BLaER1 treated with 17β-estradiol and CSF1 and Interleukin-3, amounts not matched to agents 10 nM and 100 nM (cell line): Measurements from ENCODE around the gene AP1M1.
A peak's percentile ranks its signal among the peaks of the same experiment; 100 is the strongest.

Experiments
- H3K27ac ChIP-seq, 11 experiments: shearing (Covaris generic); formaldehyde crosslinking; 2 replicates each; pipeline ENCODE4 v1.8.1; 2022
- H3K27me3 ChIP-seq, 11 experiments: shearing (Covaris generic); formaldehyde crosslinking; 2 replicates each; pipeline ENCODE4 v1.8.1; 2022
- H3K36me3 ChIP-seq, 11 experiments: shearing (Covaris generic); formaldehyde crosslinking; 2 replicates each; pipeline ENCODE4 v1.8.1; 2022
- H3K4me1 ChIP-seq, 10 experiments: shearing (Covaris generic); formaldehyde crosslinking; 2 replicates each; pipeline ENCODE4 v1.8.1; 2022
- H3K4me2 ChIP-seq, 11 experiments: shearing (Covaris generic); formaldehyde crosslinking; 2 replicates each; pipeline ENCODE4 v1.8.1; 2022
- H3K4me3 ChIP-seq, 10 experiments: shearing (Covaris generic); formaldehyde crosslinking; 2 replicates each; pipeline ENCODE4 v1.8.1; 2022
- H3K9ac ChIP-seq, 11 experiments: shearing (Covaris generic); formaldehyde crosslinking; 2 replicates each; pipeline ENCODE4 v1.8.1; 2022
- H3K9me3 ChIP-seq, 11 experiments: shearing (Covaris generic); formaldehyde crosslinking; replicated peaks in 1 of 11; 2 replicates each; pipeline ENCODE4 v1.8.1; 2022
- H4K20me1 ChIP-seq, 11 experiments: shearing (Covaris generic); formaldehyde crosslinking; 2 replicates each; pipeline ENCODE4 v1.8.1; 2022
- Cebpa-rat ChIP-seq, 11 experiments: shearing (Covaris generic); IDR thresholded peaks; 2 replicates each; pipeline ENCODE4 v1.8.1; 2022

Gene AP1M1

DNA sequence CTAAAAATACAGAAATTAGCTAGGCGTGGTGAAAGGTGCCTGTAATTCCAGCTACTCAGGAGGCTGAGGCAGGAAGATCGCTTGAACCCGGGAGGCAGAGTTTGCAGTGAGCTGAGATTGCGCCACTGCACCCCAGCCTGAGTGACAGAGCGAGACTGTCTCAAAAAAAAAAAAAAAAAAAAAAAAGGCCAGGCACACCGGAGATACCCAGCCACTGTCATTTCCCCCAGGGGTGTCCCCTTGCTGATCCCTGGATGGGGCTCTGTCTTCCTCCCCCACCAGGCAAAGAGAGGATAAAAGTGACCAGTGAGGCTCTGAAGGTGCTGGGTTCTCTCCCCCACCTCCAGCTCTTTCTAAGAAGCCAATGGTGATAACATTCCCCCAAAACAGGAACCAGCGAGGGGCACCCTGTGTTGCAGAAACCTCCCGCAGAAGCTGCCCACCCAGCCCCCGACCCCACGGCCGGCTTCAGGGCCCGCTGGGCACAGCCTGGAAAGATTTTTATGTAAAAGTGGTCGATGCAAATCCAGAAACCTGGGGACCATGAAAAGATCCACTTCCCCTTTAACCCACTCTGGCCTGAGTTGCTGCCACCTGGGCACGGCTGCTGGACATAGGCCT is 65.5 kb downstream of the AP1M1 start:
- Histone ChIP-seq H3K27ac (peak overlapping the region in 4 of 11 experiments; percentile 26 to 44 (median 32); a peak in 6 of 22 replicates), H3K36me3 (no peaks in the 10 kb centered on the region), H4K20me1 (no peaks in the 10 kb centered on the region), H3K27me3 (no peaks in the 10 kb centered on the region), H3K4me1 (peaks cover 50 to 56% (median 53%) of the 10 kb centered on the region in 10 experiments), H3K4me2 (peak overlapping the region; percentile 36 to 86 (median 69)), H3K4me3 (no peak overlapping the region), H3K9me3 (no peaks in the 10 kb centered on the region), H3K9ac (peak overlapping the region in 4 of 11 experiments; percentile 35 to 51 (median 40); a peak in 5 of 22 replicates)
- TF ChIP-seq Cebpa-rat (IDR thresholded peaks at IDR 0.05) = no peak

DNA sequence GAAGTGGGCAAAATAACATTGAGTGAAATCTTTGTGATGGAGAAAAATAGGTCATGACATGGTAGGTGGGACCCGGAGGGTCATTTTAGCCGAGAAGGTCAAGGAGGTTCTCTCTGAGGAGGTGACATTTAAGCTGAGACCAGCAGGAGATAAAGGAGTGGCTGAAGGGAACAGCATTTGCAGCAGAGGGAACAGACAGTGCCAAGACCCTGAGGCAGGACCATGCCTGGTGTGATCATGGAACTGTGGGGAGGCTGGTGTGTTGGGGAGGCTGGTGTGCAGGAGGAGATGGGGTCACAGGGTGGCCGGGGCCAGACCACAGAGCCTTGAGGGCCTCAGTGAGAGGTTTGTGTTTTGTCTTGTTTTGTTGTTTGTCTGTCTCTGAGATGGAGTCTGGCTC is 67.5 kb downstream of the AP1M1 start:
- no peaks in the 10 kb centered on the region for H4K20me1 ChIP-seq
- H3K9me3 ChIP-seq = no peaks in the 10 kb centered on the region
- H3K36me3 ChIP-seq = no peaks in the 10 kb centered on the region
- H3K9ac ChIP-seq = no peak overlapping the region
- no peak overlapping the region for H3K4me2 ChIP-seq
- H3K27ac ChIP-seq = no peak overlapping the region
- H3K4me1 ChIP-seq = peaks cover 30 to 37% (median 34%) of the 10 kb centered on the region in 10 experiments
- no peak overlapping the region for H3K4me3 ChIP-seq
- no peak for TF ChIP-seq Cebpa-rat (IDR thresholded peaks at IDR 0.05)
- H3K27me3 ChIP-seq = no peaks in the 10 kb centered on the region

DNA sequence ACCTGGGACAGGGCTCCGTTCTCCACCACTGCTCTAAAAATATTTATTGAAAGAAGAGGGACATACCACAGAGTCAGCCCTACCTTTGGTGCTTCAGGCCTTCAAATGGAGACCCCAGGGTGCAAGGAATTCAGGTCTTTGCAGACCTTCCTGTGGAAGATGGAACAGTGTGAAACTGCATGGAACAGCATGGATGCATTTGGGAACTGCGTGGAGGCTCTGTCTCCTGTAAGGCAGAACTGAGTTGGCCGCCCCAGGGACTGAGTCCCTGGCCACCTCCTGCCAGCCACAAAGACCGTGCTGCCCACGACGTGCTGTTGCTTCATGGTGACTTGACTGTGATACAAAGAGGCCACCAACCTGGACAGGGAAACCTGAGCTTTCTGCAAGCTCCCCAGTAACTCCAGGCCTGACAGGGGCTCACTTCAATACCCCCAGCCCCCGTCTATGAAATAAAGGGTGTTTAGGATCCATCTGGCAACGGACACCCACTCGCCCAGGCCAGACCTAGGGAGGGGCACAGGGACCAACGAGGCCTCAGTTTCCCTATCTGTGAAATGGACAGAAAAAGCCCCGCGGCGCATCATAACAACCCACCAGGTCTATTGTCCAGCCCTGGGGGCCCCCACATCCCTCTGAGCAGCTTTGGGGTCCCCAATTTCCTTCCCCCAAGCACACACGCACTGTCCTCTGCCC is 68.3 kb downstream of the AP1M1 start:
- no peaks in the 10 kb centered on the region for H3K36me3 ChIP-seq
- H3K27me3 ChIP-seq = no peaks in the 10 kb centered on the region
- no peak overlapping the region for H3K4me2 ChIP-seq
- no peak overlapping the region for H3K27ac ChIP-seq
- H3K9ac ChIP-seq = no peak overlapping the region
- H3K4me3 ChIP-seq = no peak overlapping the region
- H3K9me3 ChIP-seq = no peaks in the 10 kb centered on the region
- peaks cover 24 to 28% (median 27%) of the 10 kb centered on the region in 10 experiments for H3K4me1 ChIP-seq
- no peaks in the 10 kb centered on the region for H4K20me1 ChIP-seq
- no peak for TF ChIP-seq Cebpa-rat (IDR thresholded peaks at IDR 0.05)

DNA sequence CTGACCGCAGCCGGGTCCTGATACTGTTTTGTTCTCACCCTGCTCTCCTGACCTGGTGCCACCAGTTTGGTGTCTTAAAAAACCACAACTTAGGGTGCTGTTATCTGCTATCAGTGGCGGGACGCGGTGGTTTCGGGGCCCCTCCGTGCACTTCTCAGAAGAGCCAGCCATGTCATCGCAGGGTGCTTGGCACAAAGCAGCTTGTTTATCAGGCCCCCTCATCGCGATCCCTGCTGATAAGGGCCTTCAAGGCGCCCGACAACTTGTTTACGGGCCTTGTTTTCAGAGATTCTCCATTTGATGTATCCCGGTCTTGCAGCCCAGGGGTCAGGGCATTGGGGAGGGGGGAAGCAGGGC is 68.9 kb downstream of the AP1M1 start:
- no peak for TF ChIP-seq Cebpa-rat (IDR thresholded peaks at IDR 0.05)
- H3K27me3 ChIP-seq = no peaks in the 10 kb centered on the region
- H3K36me3 ChIP-seq = no peaks in the 10 kb centered on the region
- H3K9me3 ChIP-seq = no peaks in the 10 kb centered on the region
- no peaks in the 10 kb centered on the region for H4K20me1 ChIP-seq
- no peak overlapping the region for H3K4me2 ChIP-seq
- H3K9ac ChIP-seq = no peak overlapping the region
- H3K4me3 ChIP-seq = no peak overlapping the region
- H3K4me1 ChIP-seq = peaks cover 19 to 23% (median 22%) of the 10 kb centered on the region in 10 experiments
- no peak overlapping the region for H3K27ac ChIP-seq

DNA sequence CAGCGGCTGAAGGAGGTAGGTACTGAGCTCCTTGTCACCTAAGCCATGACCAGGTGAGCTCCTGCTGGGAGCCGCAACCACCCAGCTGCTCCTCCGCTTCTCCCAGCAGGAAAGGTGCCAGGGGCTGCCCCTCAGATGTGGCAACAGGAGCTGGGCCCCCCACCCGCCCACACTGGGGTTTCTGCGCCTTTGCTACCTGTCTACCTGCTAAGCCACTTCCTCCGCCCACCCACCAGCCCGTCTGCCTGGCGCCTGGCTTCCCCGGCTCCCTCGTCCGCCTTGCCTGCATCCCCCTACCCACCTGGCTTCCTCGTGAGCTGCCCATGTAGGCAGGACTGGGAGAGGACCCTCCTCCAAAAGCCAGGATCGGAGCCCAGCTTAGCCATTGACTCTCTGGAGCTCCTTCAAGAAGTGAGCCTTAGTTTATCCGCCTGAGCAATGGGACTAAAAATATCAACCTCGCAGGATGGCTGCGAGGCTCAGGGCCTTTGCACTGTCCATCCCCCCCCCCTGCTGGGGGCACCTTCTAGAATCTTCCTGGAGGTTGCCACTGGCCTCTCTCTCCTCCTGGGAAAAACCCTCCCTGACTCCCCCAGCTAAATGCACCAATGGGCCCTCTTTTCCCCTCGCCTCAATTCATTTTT is 71.1 kb downstream of the AP1M1 start:
- H3K4me2 ChIP-seq = no peak overlapping the region
- no peak overlapping the region for H3K27ac ChIP-seq
- H3K36me3 ChIP-seq = no peaks in the 10 kb centered on the region
- no peak overlapping the region for H3K4me3 ChIP-seq
- H3K9ac ChIP-seq = no peak overlapping the region
- no peaks in the 10 kb centered on the region for H3K9me3 ChIP-seq
- no peak for TF ChIP-seq Cebpa-rat (IDR thresholded peaks at IDR 0.05)
- H3K4me1 ChIP-seq = peaks cover 0 to 1% (median under 1%) of the 10 kb centered on the region in 10 experiments; a peak in 10 of 20 replicates
- no peaks in the 10 kb centered on the region for H4K20me1 ChIP-seq
- H3K27me3 ChIP-seq = no peaks in the 10 kb centered on the region

DNA sequence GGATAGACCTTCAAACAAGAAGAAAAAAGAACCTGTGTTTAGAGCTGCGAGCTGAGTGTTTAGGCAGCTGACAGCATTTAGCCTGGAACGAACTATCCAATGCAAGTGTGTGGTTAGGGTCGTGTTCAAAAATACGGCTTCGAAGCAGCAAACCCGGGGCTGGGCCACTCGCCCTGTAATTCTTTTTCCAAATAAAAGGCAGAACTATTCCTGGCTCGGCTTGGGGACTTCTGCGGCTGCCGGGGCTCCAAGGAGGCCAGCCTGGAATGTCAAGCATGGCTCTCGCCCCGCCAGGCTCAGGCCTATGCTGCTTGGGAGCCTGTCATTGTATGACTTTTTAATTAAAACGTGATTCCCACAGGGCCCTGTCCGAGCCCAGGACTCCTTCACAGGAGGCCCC is 75.2 kb downstream of the AP1M1 start:
- H3K27ac ChIP-seq = no peak overlapping the region
- no peak overlapping the region for H3K9ac ChIP-seq
- peaks cover 11 to 22% (median 16%) of the 10 kb centered on the region in 10 experiments; a peak in 18 of 20 replicates for H3K4me1 ChIP-seq
- H3K9me3 ChIP-seq = no peaks in the 10 kb centered on the region
- no peaks in the 10 kb centered on the region for H4K20me1 ChIP-seq
- H3K4me3 ChIP-seq = no peak overlapping the region
- H3K4me2 ChIP-seq = no peak overlapping the region
- H3K36me3 ChIP-seq = no peaks in the 10 kb centered on the region
- no peak for TF ChIP-seq Cebpa-rat (IDR thresholded peaks at IDR 0.05)
- H3K27me3 ChIP-seq = no peaks in the 10 kb centered on the region

DNA sequence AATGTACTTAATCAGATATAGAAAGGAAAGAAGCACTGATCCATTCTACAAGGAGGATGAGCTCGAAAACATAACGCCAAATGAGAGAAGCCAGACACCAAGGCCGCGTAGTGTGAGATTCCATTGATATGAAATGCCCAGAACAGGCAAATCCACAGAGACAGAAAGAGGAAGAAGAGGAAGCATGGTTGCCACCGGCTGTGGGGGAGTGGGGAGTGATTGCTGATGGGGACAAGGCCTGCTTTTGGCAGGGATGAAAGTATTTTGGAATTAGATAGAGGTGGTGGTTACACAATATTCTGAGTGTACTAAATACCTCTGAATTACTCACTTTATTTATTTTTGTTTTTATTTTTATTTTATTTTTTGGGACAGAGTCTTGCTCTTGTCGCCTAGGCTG is 76.7 kb downstream of the AP1M1 start:
- no peaks in the 10 kb centered on the region for H3K36me3 ChIP-seq
- H3K9me3 ChIP-seq = no peaks in the 10 kb centered on the region
- H3K27ac ChIP-seq = no peak overlapping the region
- no peak overlapping the region for H3K9ac ChIP-seq
- no peaks in the 10 kb centered on the region for H4K20me1 ChIP-seq
- TF ChIP-seq Cebpa-rat (IDR thresholded peaks at IDR 0.05) = 0 out of 22 replicates have a peak, but pooled peaks of 1 of the 11 experiments have one; percentile 20
- H3K4me2 ChIP-seq = peak overlapping the region in 10 of 11 experiments; percentile 17 to 53 (median 32); a peak in 18 of 22 replicates
- H3K4me3 ChIP-seq = no peak overlapping the region
- H3K27me3 ChIP-seq = no peaks in the 10 kb centered on the region
- H3K4me1 ChIP-seq = peaks cover 15 to 37% (median 24%) of the 10 kb centered on the region in 10 experiments; a peak in 19 of 20 replicates

DNA sequence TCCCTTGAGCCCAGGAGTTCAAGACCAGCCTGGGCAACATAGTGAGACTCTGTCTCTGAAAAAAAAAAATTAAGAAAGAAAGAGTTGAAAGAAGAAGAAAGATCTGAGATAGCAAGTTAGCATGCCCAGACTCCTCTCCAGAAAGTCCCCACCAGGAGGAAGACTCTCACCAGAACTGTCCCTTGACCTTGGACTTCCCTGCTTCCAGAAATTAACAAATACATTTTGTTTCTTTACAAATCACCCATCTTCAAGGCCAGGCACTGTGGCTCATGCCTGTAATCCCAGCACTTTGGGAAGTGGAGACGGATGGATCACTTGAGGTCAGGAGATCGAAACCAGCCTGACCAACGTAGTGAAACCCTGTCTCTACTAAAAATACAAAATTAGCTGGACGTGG is 82.6 kb downstream of the AP1M1 start:
- Histone ChIP-seq H3K4me1 (peaks cover 39 to 85% (median 65%) of the 10 kb centered on the region in 10 experiments), H3K9me3 (no peaks in the 10 kb centered on the region), H3K27ac (peak overlapping the region in 8 of 11 experiments; percentile 26 to 70 (median 42); a peak in 11 of 22 replicates), H4K20me1 (no peaks in the 10 kb centered on the region), H3K27me3 (no peaks in the 10 kb centered on the region), H3K4me3 (no peak overlapping the region), H3K4me2 (peak overlapping the region in 3 of 11 experiments; percentile 75 to 87 (median 75); a peak in 7 of 22 replicates), H3K36me3 (no peaks in the 10 kb centered on the region), H3K9ac (peak overlapping the region in 1 of 11 experiments; percentile 24; a peak in 1 of 22 replicates)
- TF ChIP-seq Cebpa-rat (IDR thresholded peaks at IDR 0.05) = no peak

DNA sequence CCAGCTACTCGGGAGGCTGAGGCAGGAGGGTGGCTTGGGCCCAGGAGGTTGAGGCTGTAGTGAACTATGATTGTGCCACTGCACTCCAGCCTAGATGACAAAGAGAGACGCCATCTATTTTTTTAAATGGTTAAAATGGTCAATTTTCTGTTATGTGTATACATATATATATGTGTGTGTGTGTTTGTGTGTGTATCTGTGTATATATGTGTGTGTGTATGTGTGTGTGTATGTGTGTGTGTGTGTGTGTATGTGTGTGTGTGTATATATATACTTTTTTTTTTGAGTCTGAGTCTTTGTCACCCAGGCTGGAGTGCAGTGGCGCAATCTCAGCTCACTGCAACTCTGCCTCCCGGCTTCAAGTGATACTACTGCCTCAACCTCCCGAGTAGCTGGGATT is 84.0 kb downstream of the AP1M1 start:
- H3K4me1 ChIP-seq = peaks cover 53 to 100% (median 79%) of the 10 kb centered on the region in 10 experiments
- peaks cover 0 to 9% (median 5%) of the 10 kb centered on the region in 11 experiments; a peak in 10 of 22 replicates for H3K27me3 ChIP-seq
- H3K9ac ChIP-seq = no peak overlapping the region
- H3K36me3 ChIP-seq = no peaks in the 10 kb centered on the region
- no peak for TF ChIP-seq Cebpa-rat (IDR thresholded peaks at IDR 0.05)
- H3K4me3 ChIP-seq = no peak overlapping the region
- H3K27ac ChIP-seq = no peak overlapping the region; a peak in 3 of 22 replicates
- H3K9me3 ChIP-seq = no peaks in the 10 kb centered on the region
- no peaks in the 10 kb centered on the region for H4K20me1 ChIP-seq
- H3K4me2 ChIP-seq = peak overlapping the region in 9 of 11 experiments; percentile 82 to 93 (median 90); a peak in 17 of 22 replicates
